GM12878 (cell line): ENCODE data around the gene TMEM131L. TPM values are rescaled to one million over a fixed set of nuclear protein-coding genes. Genes with fewer than 3 reads are reported as not detected.

Source experiments
- BACH1 ChIP-seq: fragments of 450-650 bp; IDR thresholded peaks from 2 replicates; pipeline ENCODE4 v1.6.1; 2017; ENCODE audit warnings: mild to moderate bottlenecking, borderline replicate concordance
- BMI1 ChIP-seq: fragments of 450-650 bp; IDR thresholded peaks from 2 replicates; pipeline ENCODE4 v1.6.1; 2016; ENCODE audit warnings: mild to moderate bottlenecking, moderate library complexity, borderline replicate concordance
- CEBPB ChIP-seq, 2 experiments: fragments of 150-350 bp in 1 of 2; IDR thresholded peaks; 2 replicates each; pipeline ENCODE4 v1.6.1; 2012 to 2014; ENCODE audit warnings: low read depth in 2 of 2, low read length in 2 of 2, borderline replicate concordance in 1 of 2, inconsistent platforms in 1 of 2
- CHD1 ChIP-seq: IDR thresholded peaks from 2 replicates; pipeline ENCODE4 v1.6.1; 2012; ENCODE audit warnings: low read depth, low read length, improper control_type of control experiment
- DPF2 ChIP-seq: fragments of 450-650 bp; IDR thresholded peaks from 2 replicates; pipeline ENCODE4 v1.6.1; 2017; ENCODE audit warnings: mild to moderate bottlenecking
- E2F4 ChIP-seq: IDR thresholded peaks from 2 replicates; pipeline ENCODE4 v1.6.1; 2012; ENCODE audit warnings: low read depth, low read length, improper control_type of control experiment
- ETV6 ChIP-seq, 2 experiments: fragments of 450-650 bp in 1 of 2; IDR thresholded peaks in 1 of 2; conservative IDR thresholded peaks in 1 of 2; 2 replicates each; pipeline ENCODE4 v1.6.1; 2014; ENCODE audit warnings: antibody characterized with exemption in 1 of 2, borderline replicate concordance in 1 of 2, low read depth in 1 of 2, mild to moderate bottlenecking in 1 of 2, moderate library complexity in 1 of 2
- IKZF2 ChIP-seq, 2 experiments: fragments of 450-650 bp; IDR thresholded peaks; 2 replicates each; pipeline ENCODE4 v1.6.1; 2017; ENCODE audit warnings: mild to moderate bottlenecking in 2 of 2, moderate library complexity in 2 of 2
- MYB ChIP-seq: fragments of 150-350 bp; IDR thresholded peaks from 2 replicates; pipeline ENCODE4 v1.6.1; 2014; ENCODE audit warnings: mild to moderate bottlenecking, low read depth, low read length, borderline replicate concordance
- polyA plus RNA-seq, 11 experiments: library from polyadenylated mRNA; depleted of rRNA in 4 of 11; unstranded in 6 of 11; stranded (reverse) in 5 of 11; fragments of >200 nt; fragmentation: Nextera tagmentation in 4 of 11; fragmentation: Illumina TruSeq in 1 of 11; extraction: Ambion mirVana in 4 of 11; extraction: Trizol in 1 of 11; gene quantifications; 1 replicate in 1 of 11; 2 replicates in 10 of 11; pipeline versions ENCODE4 v1.2.1 to v1.2.3, GENCODE V29; 2011 to 2016; ENCODE audit warnings: inconsistent platforms in 2 of 11, missing spikeins in 2 of 11, low read depth in 1 of 11
- total RNA-seq, 4 experiments: library from RNA; depleted of rRNA in 3 of 4; stranded (reverse); fragments of >200 nt in 3 of 4; fragmentation: Illumina TruSeq in 1 of 4; extraction: Trizol in 1 of 4; gene quantifications; 2 replicates each; pipeline versions ENCODE4 v1.2.1 to v1.2.3, GENCODE V29; 2013 to 2021
- TF ChIP-seq, protein P1 (sequence below): fragments of 450-650 bp; IDR thresholded peaks from 2 replicates; pipeline ENCODE4 v1.6.1; 2017; ENCODE audit warnings: low read depth, mild to moderate bottlenecking, moderate library complexity

The TMEM131L gene
- total and polyA plus RNA-seq, 10 of the 15 experiments (the other 5 are each of a cell fraction or from before 2014, with no cell fraction given) = 8.5 to 101 (median 74.4) TPM

DNA sequence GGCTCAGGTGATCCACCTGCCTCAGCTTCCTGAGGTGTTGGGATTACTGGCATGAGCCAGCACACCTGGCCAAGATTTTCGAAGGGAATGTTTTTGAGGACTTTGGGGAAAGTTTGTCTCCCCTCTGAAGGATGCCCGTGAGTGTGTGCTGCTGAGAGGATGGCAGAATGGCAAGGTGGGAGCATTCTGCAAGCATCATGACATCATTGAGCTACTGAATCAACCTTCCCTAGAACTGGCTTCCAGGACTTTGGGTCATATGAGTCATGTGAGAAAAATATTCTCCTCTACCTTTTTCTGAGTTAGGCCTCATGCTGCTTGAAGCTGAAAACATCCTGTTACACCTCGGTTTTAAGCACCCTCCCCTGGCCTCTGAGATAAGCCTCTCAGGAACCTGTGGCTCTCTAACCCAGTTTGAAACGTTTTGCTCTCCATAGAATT lies 31.0 kb downstream of the TMEM131L start (continued):
- TF ChIP-seq BMI1 (no peak), CEBPB (IDR thresholded peaks at IDR 0.05; ENCODE audit: borderline replicate concordance in 1 of 2, low read depth in 2 of 2, low read length in 2 of 2) (no peak), DPF2 (no peak), CHD1 (no peak), BACH1 (no peak), IKZF2 (IDR thresholded peaks at IDR 0.05) (peak in 1 of 2 experiments; percentile 9; a peak in 1 of 4 replicates), E2F4 (no peak), ETV6 (conservative IDR thresholded peaks at IDR 0.05 in 1 of 2, IDR thresholded peaks at IDR 0.05 in 1 of 2; ENCODE audit: borderline replicate concordance in 1 of 2, low read depth in 1 of 2) (no peak), MYB (no peak)
- TF ChIP-seq, protein P1, sequence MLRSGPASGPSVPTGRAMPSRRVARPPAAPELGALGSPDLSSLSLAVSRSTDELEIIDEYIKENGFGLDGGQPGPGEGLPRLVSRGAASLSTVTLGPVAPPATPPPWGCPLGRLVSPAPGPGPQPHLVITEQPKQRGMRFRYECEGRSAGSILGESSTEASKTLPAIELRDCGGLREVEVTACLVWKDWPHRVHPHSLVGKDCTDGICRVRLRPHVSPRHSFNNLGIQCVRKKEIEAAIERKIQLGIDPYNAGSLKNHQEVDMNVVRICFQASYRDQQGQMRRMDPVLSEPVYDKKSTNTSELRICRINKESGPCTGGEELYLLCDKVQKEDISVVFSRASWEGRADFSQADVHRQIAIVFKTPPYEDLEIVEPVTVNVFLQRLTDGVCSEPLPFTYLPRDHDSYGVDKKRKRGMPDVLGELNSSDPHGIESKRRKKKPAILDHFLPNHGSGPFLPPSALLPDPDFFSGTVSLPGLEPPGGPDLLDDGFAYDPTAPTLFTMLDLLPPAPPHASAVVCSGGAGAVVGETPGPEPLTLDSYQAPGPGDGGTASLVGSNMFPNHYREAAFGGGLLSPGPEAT = no peak
